Measurements from ENCODE around the gene MPV17L.
"Not testable (repeated sequence)": the region's sequence is repeated elsewhere in the genome, so short reads cannot be mapped to it uniquely, and the experiment has no call there.

Gene MPV17L

GRCh38 chr16:15451098-15451731 is 55.7 kb downstream of the MPV17L start:
- no peak for DNase-seq (ENCODE audit: low spot score)

GRCh38 chr16:15452246-15452855 is 56.8 kb downstream of the MPV17L start:
- DNase-seq (ENCODE audit: low spot score): no peak

GRCh38 chr16:15453296-15453695 is 57.7 kb downstream of the MPV17L start:
- DNase-seq (ENCODE audit: low spot score): not testable (repeated sequence)

GRCh38 chr16:15454933-15455332 is 59.4 kb downstream of the MPV17L start:
- DNase-seq (ENCODE audit: low spot score): not testable (repeated sequence)

- no peak for DNase-seq (ENCODE audit: low spot score)
These were observed 61.8 kb downstream of the MPV17L start for GRCh38 chr16:15457400-15457799.

- no peak for DNase-seq (ENCODE audit: low spot score)
These were observed 62.4 kb downstream of the MPV17L start for GRCh38 chr16:15457958-15458357.

GRCh38 chr16:15459791-15460190 is 64.2 kb downstream of the MPV17L start:
- DNase-seq (ENCODE audit: low spot score): no peak

- peak; percentile 32 for DNase-seq (ENCODE audit: low spot score)
These were observed 65.0 kb downstream of the MPV17L start for GRCh38 chr16:15460601-15461000.

- no peak for DNase-seq (ENCODE audit: low spot score)
These were observed 65.8 kb downstream of the MPV17L start for GRCh38 chr16:15461376-15461775.

Data from putamen (tissue), 1 donor.